GM10266 (cell line): ENCODE data around the gene CXCL8.
"Not testable (repeated sequence)": the region's sequence is repeated elsewhere in the genome, so short reads cannot be mapped to it uniquely, and the experiment has no call there.

ENCODE experiments used
- DNase-seq: peaks from one replicate; pipeline ENCODE4 v3.0.0; 2012; ENCODE audit errors: extremely low spot score
- TF ChIP-seq, protein P1 (sequence below): IDR thresholded peaks from 2 replicates; pipeline ENCODE4 v1.5.1; 2012; ENCODE audit warnings: mild to moderate bottlenecking, low read depth; ENCODE audit not compliant: control insufficient read depth, insufficient read depth; ENCODE audit errors: missing control alignments

The CXCL8 gene

DNA sequence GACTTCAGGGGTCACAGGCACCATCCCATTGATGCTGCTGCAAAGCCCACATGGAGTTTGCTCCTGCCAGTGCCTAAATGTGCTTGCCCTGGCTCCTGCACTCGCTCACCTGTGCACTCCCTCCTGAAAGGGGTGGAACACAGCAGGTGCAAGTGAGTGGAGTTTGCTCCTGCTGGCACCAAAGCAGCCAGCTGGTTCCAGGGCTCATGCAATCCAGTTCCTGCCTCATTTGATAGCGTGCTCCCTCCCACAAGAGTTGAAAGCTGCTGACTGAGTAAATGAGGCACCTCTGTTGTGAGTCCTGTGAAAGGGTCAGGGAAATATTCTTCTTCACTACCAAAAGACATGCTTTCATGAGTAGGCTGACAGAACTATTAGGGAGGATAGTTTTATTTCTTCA, 30.5 kb downstream of the CXCL8 start:
- DNase-seq = no peak
- TF ChIP-seq, protein P1, sequence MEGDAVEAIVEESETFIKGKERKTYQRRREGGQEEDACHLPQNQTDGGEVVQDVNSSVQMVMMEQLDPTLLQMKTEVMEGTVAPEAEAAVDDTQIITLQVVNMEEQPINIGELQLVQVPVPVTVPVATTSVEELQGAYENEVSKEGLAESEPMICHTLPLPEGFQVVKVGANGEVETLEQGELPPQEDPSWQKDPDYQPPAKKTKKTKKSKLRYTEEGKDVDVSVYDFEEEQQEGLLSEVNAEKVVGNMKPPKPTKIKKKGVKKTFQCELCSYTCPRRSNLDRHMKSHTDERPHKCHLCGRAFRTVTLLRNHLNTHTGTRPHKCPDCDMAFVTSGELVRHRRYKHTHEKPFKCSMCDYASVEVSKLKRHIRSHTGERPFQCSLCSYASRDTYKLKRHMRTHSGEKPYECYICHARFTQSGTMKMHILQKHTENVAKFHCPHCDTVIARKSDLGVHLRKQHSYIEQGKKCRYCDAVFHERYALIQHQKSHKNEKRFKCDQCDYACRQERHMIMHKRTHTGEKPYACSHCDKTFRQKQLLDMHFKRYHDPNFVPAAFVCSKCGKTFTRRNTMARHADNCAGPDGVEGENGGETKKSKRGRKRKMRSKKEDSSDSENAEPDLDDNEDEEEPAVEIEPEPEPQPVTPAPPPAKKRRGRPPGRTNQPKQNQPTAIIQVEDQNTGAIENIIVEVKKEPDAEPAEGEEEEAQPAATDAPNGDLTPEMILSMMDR = no peak

DNA sequence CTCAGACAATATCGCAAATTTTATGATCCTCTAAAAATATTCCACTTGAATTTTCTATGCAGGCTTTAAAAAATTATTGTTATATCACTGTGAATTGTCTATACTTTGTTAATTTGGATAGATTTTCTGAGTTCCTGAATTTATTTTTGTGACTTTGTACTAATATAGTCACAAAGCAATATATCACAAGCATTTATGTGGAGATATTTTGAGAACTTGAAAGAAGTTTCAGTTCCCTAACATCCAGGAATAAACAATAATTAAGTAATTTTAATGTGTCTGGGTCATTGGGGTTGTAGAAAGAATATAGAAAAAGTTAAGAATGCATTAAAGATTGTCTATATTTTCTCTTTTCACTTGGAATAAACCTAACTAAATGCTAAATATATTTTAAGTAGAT, 32.0 kb downstream of the CXCL8 start:
- TF ChIP-seq, protein P1 = no peak
- DNase-seq = no peak

DNA sequence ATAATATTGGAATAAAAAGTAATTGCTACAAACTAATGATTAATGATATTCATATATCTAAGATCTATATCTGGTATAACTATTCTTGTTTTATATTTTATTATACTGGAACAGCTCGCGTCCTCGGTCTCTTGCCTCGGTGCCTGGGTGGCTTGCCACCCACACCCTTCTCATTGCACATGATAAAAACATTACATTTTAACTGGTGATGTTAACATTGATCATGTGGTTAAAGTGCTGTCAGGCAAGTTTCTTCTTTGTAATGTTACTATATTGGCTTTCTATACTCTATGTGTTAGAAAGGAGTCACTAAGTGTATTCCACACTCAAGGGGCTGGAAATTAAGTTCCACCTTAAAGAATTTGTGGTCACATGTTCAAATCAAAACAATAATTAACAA, 34.0 kb downstream of the CXCL8 start:
- DNase-seq = not testable (repeated sequence)

- no peak for DNase-seq
- TF ChIP-seq, protein P1 = no peak
Measured at GRCh38 chr4:73776321-73776729, 36.0 kb downstream of the CXCL8 start.

- TF ChIP-seq, protein P1 = no peak
- DNase-seq = no peak
Measured at GRCh38 chr4:73777612-73778011, 37.2 kb downstream of the CXCL8 start.

GRCh38 chr4:73780243-73780642, 39.9 kb downstream of the CXCL8 start:
- DNase-seq = no peak
- TF ChIP-seq, protein P1 = no peak

DNA sequence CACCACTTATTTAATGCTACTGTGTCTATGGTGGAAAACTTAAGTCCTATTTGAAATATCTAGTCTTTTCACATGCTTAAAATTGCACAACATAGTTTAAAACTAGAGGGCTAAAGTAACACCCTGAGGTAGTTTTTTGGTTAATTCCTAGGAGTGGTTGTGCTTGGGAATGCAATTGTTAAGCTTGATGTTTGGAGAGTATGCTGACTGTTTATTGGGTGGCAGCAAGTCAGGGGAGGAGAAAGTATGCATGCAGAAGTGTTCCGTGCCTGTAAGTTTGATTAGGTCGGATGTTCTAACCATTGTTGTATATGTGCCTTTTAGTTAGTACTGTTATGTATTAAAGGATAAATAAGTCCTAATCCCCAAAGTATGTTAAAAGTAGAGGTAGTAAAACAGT, 40.5 kb downstream of the CXCL8 start:
- DNase-seq = no peak
- TF ChIP-seq, protein P1 = no peak

- no peak for DNase-seq
- TF ChIP-seq, protein P1 = no peak
Measured at GRCh38 chr4:73788411-73788810, 48.0 kb downstream of the CXCL8 start.
